C4-2B (cell line): ENCODE data around the gene SH3BGRL2.

ENCODE experiments used
- CTCF ChIP-seq: fragments of 450-650 bp; conservative IDR thresholded peaks from 2 replicates; pipeline ENCODE4 v1.5.1; 2017; ENCODE audit warnings: mild to moderate bottlenecking
- ZFX ChIP-seq: fragments of 450-650 bp; IDR thresholded peaks from 2 replicates; pipeline ENCODE4 v1.6.1; 2017

DNA sequence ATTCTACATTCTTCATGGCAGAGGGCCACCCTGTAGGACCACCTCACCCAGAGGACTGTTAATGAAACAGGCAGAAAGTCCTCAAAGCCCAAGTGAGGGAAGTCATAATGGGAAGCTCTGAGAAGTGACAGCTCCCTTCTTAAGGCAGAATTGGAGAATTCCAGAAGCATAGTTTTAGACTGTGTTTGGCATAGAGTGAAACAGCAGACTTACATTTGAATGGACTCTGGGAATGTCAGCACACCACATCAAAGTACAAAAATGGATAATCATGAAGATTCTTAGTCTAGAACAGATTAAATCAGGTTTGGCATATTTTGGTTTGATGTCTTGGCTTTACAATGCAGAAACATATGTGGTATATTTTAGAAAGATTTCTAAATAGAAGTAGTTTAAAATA, 17.9 kb downstream of the SH3BGRL2 start:
- TF ChIP-seq CTCF (no peak), ZFX (no peak)
